HCT116 (cell line): ENCODE data around the gene CLIC5. TPM values are rescaled to one million over a fixed set of nuclear protein-coding genes. Genes with fewer than 3 reads are reported as not detected.

ENCODE experiments used
- ATAC-seq: fragments of 200-7000 bp; cut with Tn5 transposase; 2 replicates; pipeline ENCODE4 v1.9.1; 2020; ENCODE audit warnings: mild to moderate bottlenecking, moderate library complexity
- BruUV-seq: library from RNA; stranded (reverse); fragments of 400-500 nt; replicated peaks from 2 replicates; lab custom pipeline; 2021; lab: Mats Ljungman, UMichigan
- CTCF ChIA-PET: fragments of 300-600 bp; sonication (Branson Sonifier 250); formaldehyde crosslinking; loops from one replicate; lab custom pipeline; 2021; ENCODE audit warnings: antibody characterized with exemption; lab: Charles Lee
- POLR2A ChIA-PET: fragments of 300-600, 350-600 bp; sonication (Branson Sonifier 250); formaldehyde crosslinking; loops from one replicate; lab custom pipeline; 2021; ENCODE audit warnings: antibody characterized with exemption; lab: Charles Lee
- RAD21 ChIA-PET, 2 experiments: fragments of 300-600 bp; sonication (Branson Sonifier 250); formaldehyde crosslinking; loops; one replicate each; lab custom pipeline; 2023; ENCODE audit warnings: low total read pairs in 2 of 2; ENCODE audit not compliant: uncharacterized antibody in 2 of 2, unreplicated experiment in 2 of 2, low non-redundant PET in 1 of 2; lab: Charles Lee
- DNase-seq: peaks from one replicate; pipeline ENCODE4 v3.0.0-alpha.2; 2010; ENCODE audit warnings: low read depth, low spot score
- H2AFZ ChIP-seq: fragments of 200-600 bp; shearing (Covaris generic), sonication (generic); 2 replicates; pipeline ENCODE4 v1.6.1; 2017; ENCODE audit warnings: low read depth, mixed run types, mixed read lengths, antibody characterized with exemption, low read length; ENCODE audit not compliant: poor library complexity, severe bottlenecking
- H3K27ac ChIP-seq: 2 replicates; pipeline ENCODE4 v1.5.1; 2012; ENCODE audit warnings: low read depth, low read length
- H3K27me3 ChIP-seq: fragments of 200-600 bp; sonication (generic); 2 replicates; pipeline ENCODE4 v1.6.1; 2016; ENCODE audit warnings: mixed run types, low read length, mixed read lengths; ENCODE audit not compliant: insufficient read depth
- H3K36me3 ChIP-seq, 2 experiments: fragments of 200-500 bp in 1 of 2; fragments of 200-600 bp in 1 of 2; sonication (Bioruptor generic) in 1 of 2; sonication (generic) in 1 of 2; 2 replicates each; pipeline versions ENCODE4 v1.5.1 to v1.6.1; 2014 to 2016; ENCODE audit warnings: low read length in 2 of 2, inconsistent platforms in 1 of 2, mixed read lengths in 1 of 2, mixed run types in 1 of 2; ENCODE audit not compliant: insufficient read depth in 2 of 2, control insufficient read depth in 1 of 2
- H3K4me1 ChIP-seq, 2 experiments: fragments of 200-600 bp in 1 of 2; sonication (generic) in 1 of 2; 2 replicates each; pipeline versions ENCODE4 v1.5.1 to v1.6.1; 2012 to 2017; ENCODE audit warnings: low read length in 2 of 2, inconsistent platforms in 1 of 2, mild to moderate bottlenecking in 1 of 2, mixed read lengths in 1 of 2, mixed run types in 1 of 2, moderate library complexity in 1 of 2; ENCODE audit not compliant: insufficient read depth in 2 of 2, control insufficient read depth in 1 of 2
- H3K4me2 ChIP-seq: fragments of 200-600 bp; sonication (generic); 2 replicates; pipeline ENCODE4 v1.6.1; 2017; ENCODE audit warnings: mixed run types, low read length, mixed read lengths
- H3K4me3 ChIP-seq, 2 experiments: fragments of 200-600 bp in 1 of 2; sonication (generic) in 1 of 2; replicated peaks in 1 of 2; 2 replicates each; pipeline ENCODE4 v1.5.1; 2011 to 2016; ENCODE audit warnings: low read length in 2 of 2, control low read depth in 1 of 2, low read depth in 1 of 2, mild to moderate bottlenecking in 1 of 2, mixed read lengths in 1 of 2, mixed run types in 1 of 2
- H3K79me2 ChIP-seq: fragments of 200-600 bp; sonication (generic); 2 replicates; pipeline ENCODE4 v1.6.1; 2017; ENCODE audit warnings: mild to moderate bottlenecking, mixed run types, low read length, moderate library complexity, mixed read lengths; ENCODE audit not compliant: insufficient read depth
- H3K9ac ChIP-seq: fragments of 200-600 bp; sonication (generic); 2 replicates; pipeline ENCODE4 v1.6.1; 2016; ENCODE audit warnings: low read length, mixed read lengths
- H3K9me2 ChIP-seq: fragments of 200-600 bp; sonication (generic), shearing (Covaris generic); 2 replicates; pipeline ENCODE4 v1.6.1; 2017; ENCODE audit warnings: mixed run types, mild to moderate bottlenecking, moderate library complexity; ENCODE audit not compliant: insufficient read depth
- H3K9me3 ChIP-seq, 2 experiments: fragments of 200-500 bp in 1 of 2; fragments of 200-600 bp in 1 of 2; sonication (Bioruptor generic) in 1 of 2; sonication (generic) in 1 of 2; 2 replicates each; pipeline ENCODE4 v1.6.1; 2014 to 2017; ENCODE audit warnings: low read length in 2 of 2, mixed read lengths in 2 of 2, inconsistent platforms in 1 of 2, low read depth in 1 of 2, mild to moderate bottlenecking in 1 of 2, mixed run types in 1 of 2, moderate library complexity in 1 of 2; ENCODE audit not compliant: control insufficient read depth in 1 of 2, insufficient read depth in 1 of 2
- H4K20me1 ChIP-seq: fragments of 200-600 bp; sonication (generic), shearing (Covaris generic); 2 replicates; pipeline ENCODE4 v1.6.1; 2017; ENCODE audit warnings: mixed run types, mild to moderate bottlenecking, moderate library complexity; ENCODE audit not compliant: insufficient read depth
- CTCF ChIP-seq, 3 experiments: fragments of 200-600 bp in 1 of 3; sonication (generic) in 1 of 3; IDR thresholded peaks in 2 of 3; conservative IDR thresholded peaks in 1 of 3; 2 replicates each; pipeline ENCODE4 v1.5.1; 2012 to 2017; ENCODE audit warnings: low read depth in 2 of 3, low read length in 2 of 3, antibody characterized with exemption in 1 of 3, borderline replicate concordance in 1 of 3, control low read depth in 1 of 3, mild to moderate bottlenecking in 1 of 3, mixed read lengths in 1 of 3, mixed run types in 1 of 3, moderate library complexity in 1 of 3; ENCODE audit not compliant: insufficient read depth in 1 of 3
- EGR1 ChIP-seq: IDR thresholded peaks from 2 replicates; pipeline ENCODE4 v1.6.1; 2012; ENCODE audit warnings: low read depth
- ELF1 ChIP-seq: IDR thresholded peaks from 2 replicates; pipeline ENCODE4 v1.6.1; 2012; ENCODE audit warnings: low read depth, borderline replicate concordance
- POLR2A ChIP-seq: IDR thresholded peaks from 2 replicates; pipeline ENCODE4 v1.7.0; 2011; ENCODE audit warnings: borderline replicate concordance; ENCODE audit not compliant: insufficient read depth, insufficient read length; ENCODE audit errors: extremely low read depth
- RAD21 ChIP-seq: IDR thresholded peaks from 2 replicates; pipeline ENCODE4 v1.6.1; 2012; ENCODE audit warnings: low read depth, mild to moderate bottlenecking
- SIN3A ChIP-seq: IDR thresholded peaks from 2 replicates; pipeline ENCODE4 v1.6.1; 2012; ENCODE audit warnings: low read depth
- SP1 ChIP-seq: IDR thresholded peaks from 2 replicates; pipeline ENCODE4 v1.6.1; 2012; ENCODE audit warnings: low read depth
- SRF ChIP-seq: IDR thresholded peaks from 2 replicates; pipeline ENCODE4 v1.6.1; 2012; ENCODE audit warnings: low read depth
- TCF7L2 ChIP-seq: IDR thresholded peaks from 2 replicates; pipeline ENCODE4 v1.7.0; 2011; ENCODE audit warnings: borderline replicate concordance, inconsistent platforms; ENCODE audit not compliant: insufficient read depth, insufficient read length; ENCODE audit errors: extremely low read depth
- intact Hi-C: fragments of 100-400 bp; cut with micrococcal nuclease; formaldehyde crosslinking; loops from 2 replicates; pipeline ENCODE4 v1.10.0; 2022
- total RNA-seq: library from RNA; stranded (reverse); gene quantifications from one replicate; pipeline ENCODE4 v1.2.1, GENCODE V29; 2021; ENCODE audit not compliant: unreplicated experiment
- TF ChIP-seq, protein P1 (sequence below): IDR thresholded peaks from 2 replicates; pipeline ENCODE4 v1.6.1; 2012
- TF ChIP-seq, protein P2 (sequence below): IDR thresholded peaks from 2 replicates; pipeline ENCODE4 v1.6.1; 2012

CLIC5 gene
- total RNA-seq, 1 experiment from 2014 or later = 0.20 TPM

DNA sequence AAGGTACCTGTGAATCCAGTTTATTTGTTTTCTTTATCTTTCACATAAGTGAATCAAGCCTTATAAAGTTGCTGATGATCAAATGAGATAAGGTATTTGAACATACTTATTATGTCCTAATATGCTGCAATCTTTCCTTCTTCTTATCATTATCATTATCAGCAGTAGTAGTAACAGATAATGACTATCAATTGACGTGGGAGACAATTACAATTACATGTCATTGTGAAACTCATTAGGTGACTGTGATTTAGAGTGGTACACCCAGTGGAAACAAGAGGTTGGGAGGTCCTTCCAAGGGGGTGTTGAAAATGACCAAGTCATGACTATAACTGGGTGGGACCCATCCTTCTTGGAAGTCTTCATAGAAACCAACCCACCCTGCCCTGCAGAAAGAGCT lies 2.8 kb downstream of the CLIC5 start:
- Histone ChIP-seq H3K4me3 (no peak overlapping the region), H3K4me1 (peaks cover 2 to 34% of the 10 kb centered on the region in 2 experiments; a peak in 3 of 4 replicates), H3K9me2 (no peaks in the 10 kb centered on the region), H3K9ac (no peak overlapping the region), H3K4me2 (no peak overlapping the region), H3K36me3 (no peaks in the 10 kb centered on the region), H3K79me2 (no peaks in the 10 kb centered on the region), H3K9me3 (no peaks in the 10 kb centered on the region), H2AFZ (no peak overlapping the region), H3K27ac (no peak overlapping the region), H3K27me3 (peaks cover 8% of the 10 kb centered on the region; the same call in 1 of the 2 replicates), H4K20me1 (no peaks in the 10 kb centered on the region)
- intact Hi-C loops = no loop called here
- BruUV-seq = no TSS peak
- no peak for TF ChIP-seq ELF1
- no peak for TF ChIP-seq TCF7L2
- no peak for TF ChIP-seq SRF
- TF ChIP-seq SP1 = no peak
- TF ChIP-seq, protein P1, sequence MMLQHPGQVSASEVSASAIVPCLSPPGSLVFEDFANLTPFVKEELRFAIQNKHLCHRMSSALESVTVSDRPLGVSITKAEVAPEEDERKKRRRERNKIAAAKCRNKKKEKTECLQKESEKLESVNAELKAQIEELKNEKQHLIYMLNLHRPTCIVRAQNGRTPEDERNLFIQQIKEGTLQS = no peak
- CTCF ChIA-PET = no interaction called here
- ATAC-seq (no peak), DNase-seq (no peak)
- RAD21 ChIA-PET = no interaction called here
- POLR2A ChIA-PET = no interaction called here

- no peaks in the 10 kb centered on the region for H3K79me2 ChIP-seq
- BruUV-seq = no TSS peak
- H3K9me3 ChIP-seq = no peaks in the 10 kb centered on the region
- TF ChIP-seq, protein P2, sequence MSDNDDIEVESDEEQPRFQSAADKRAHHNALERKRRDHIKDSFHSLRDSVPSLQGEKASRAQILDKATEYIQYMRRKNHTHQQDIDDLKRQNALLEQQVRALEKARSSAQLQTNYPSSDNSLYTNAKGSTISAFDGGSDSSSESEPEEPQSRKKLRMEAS = no peak
- TF ChIP-seq SIN3A (no peak), CTCF (IDR thresholded peaks at IDR 0.05 in 2 of 3, conservative IDR thresholded peaks at IDR 0.05 in 1 of 3; ENCODE audit: borderline replicate concordance in 1 of 3, insufficient read depth in 1 of 3, low read depth in 2 of 3, low read length in 2 of 3) (no peak), RAD21 (no peak), POLR2A (no peak), EGR1 (no peak)
- TF ChIP-seq, protein P1 = no peak
- intact Hi-C loops = no loop called here
- H3K27ac ChIP-seq = no peak overlapping the region
- POLR2A ChIA-PET = no interaction called here
- peaks cover 2 to 34% of the 10 kb centered on the region in 2 experiments; a peak in 3 of 4 replicates for H3K4me1 ChIP-seq
- no peak overlapping the region for H3K9ac ChIP-seq
- no peaks in the 10 kb centered on the region for H3K36me3 ChIP-seq
- CTCF ChIA-PET = no interaction called here
- ATAC-seq (peak; percentile 28), DNase-seq (no peak)
- peak overlapping the region in 1 of 2 experiments; percentile 27; a peak in 2 of 4 replicates for H3K4me3 ChIP-seq
- no peaks in the 10 kb centered on the region for H4K20me1 ChIP-seq
- peaks cover 8% of the 10 kb centered on the region; the same call in 1 of the 2 replicates for H3K27me3 ChIP-seq
- H3K4me2 ChIP-seq = peak overlapping the region; percentile 52
- no peaks in the 10 kb centered on the region for H3K9me2 ChIP-seq
- RAD21 ChIA-PET = no interaction called here
- no peak overlapping the region for H2AFZ ChIP-seq
Measured at GRCh38 chr6:46011188-46012085, 4.2 kb downstream of the CLIC5 start.
